SJCRH30 (cell line): ENCODE data around the gene GRID2. TPM values are rescaled to one million over a fixed set of nuclear protein-coding genes. Genes with fewer than 3 reads are reported as not detected.
"Not testable (repeated sequence)": the region's sequence is repeated elsewhere in the genome, so short reads cannot be mapped to it uniquely, and the experiment has no call there.

Source experiments
- DNase-seq, 2 experiments: peaks; one replicate each; pipeline ENCODE4 v3.0.0-alpha.2; 2015 to 2020
- H3K27ac ChIP-seq: fragments of 250-450 bp; sonication (Bioruptor Pico); 2 replicates; pipeline ENCODE4 v1.5.1; 2020; ENCODE audit warnings: mild to moderate bottlenecking, moderate library complexity
- H3K27me3 ChIP-seq: fragments of 250-450 bp; sonication (Bioruptor Pico); 2 replicates; pipeline ENCODE4 v1.5.1; 2020; ENCODE audit warnings: mild to moderate bottlenecking, moderate library complexity
- H3K36me3 ChIP-seq: fragments of 250-450 bp; sonication (Bioruptor Pico); 2 replicates; pipeline ENCODE4 v1.5.1; 2020; ENCODE audit warnings: mild to moderate bottlenecking, moderate library complexity
- H3K4me1 ChIP-seq: fragments of 250-450 bp; sonication (Bioruptor Pico); 2 replicates; pipeline ENCODE4 v1.5.1; 2020; ENCODE audit warnings: mild to moderate bottlenecking, moderate library complexity
- H3K4me3 ChIP-seq: fragments of 250-450 bp; sonication (Bioruptor Pico); 2 replicates; pipeline ENCODE4 v1.5.1; 2020; ENCODE audit warnings: mild to moderate bottlenecking, moderate library complexity
- H3K9me3 ChIP-seq: fragments of 250-450 bp; sonication (Bioruptor Pico); replicated peaks from 2 replicates; pipeline ENCODE4 v1.5.1; 2020; ENCODE audit warnings: mild to moderate bottlenecking, moderate library complexity
- total RNA-seq: library from RNA; depleted of rRNA; stranded (reverse); fragments of >200 nt; shearing (Covaris generic); gene quantifications from 2 replicates; pipeline ENCODE4 v1.2.3, GENCODE V29; 2014

GRID2 gene
- total RNA-seq, 1 experiment from 2014 or later: 0.91 TPM

- not testable (repeated sequence) for H3K36me3 ChIP-seq, DNase-seq, H3K9me3 ChIP-seq, H3K27ac ChIP-seq, H3K4me1 ChIP-seq, H3K27me3 ChIP-seq, H3K4me3 ChIP-seq
Measured at GRCh38 chr4:92271551-92271950, 32.2 kb upstream of the GRID2 start.

GRCh38 chr4:92277057-92277881, 26.5 kb upstream of the GRID2 start:
- DNase-seq, H3K4me3 ChIP-seq, H3K27me3 ChIP-seq, H3K9me3 ChIP-seq, H3K27ac ChIP-seq, H3K36me3 ChIP-seq, H3K4me1 ChIP-seq: not testable (repeated sequence)

DNA sequence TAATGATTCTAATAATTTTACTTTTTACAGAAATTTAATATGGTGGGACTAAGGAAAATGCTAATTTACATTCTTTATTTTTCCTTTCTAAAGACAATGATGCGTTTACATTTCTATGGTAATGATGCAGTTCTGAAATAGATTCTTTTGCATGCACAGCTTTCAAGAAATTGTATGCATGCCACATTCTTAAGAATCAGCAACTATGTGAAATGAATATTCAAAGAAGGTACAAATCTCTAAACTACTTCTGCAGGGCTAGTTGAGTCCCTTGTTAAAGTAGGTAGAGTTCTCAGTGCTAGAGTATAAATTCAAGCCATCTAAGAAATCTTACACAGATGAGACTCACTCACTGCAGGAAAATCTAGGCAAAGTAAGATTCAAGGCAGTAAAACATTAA, 24.5 kb upstream of the GRID2 start:
- DNase-seq: no peak
- Histone ChIP-seq H3K4me3 (no peak overlapping the region), H3K4me1 (no peaks in the 10 kb centered on the region), H3K9me3 (no peaks in the 10 kb centered on the region), H3K36me3 (no peaks in the 10 kb centered on the region), H3K27me3 (no peaks in the 10 kb centered on the region), H3K27ac (no peak overlapping the region)

- Histone ChIP-seq H3K4me1 (no peaks in the 10 kb centered on the region; the same call in 1 of the 2 replicates), H3K27me3 (peaks cover 19% of the 10 kb centered on the region; the same call in 1 of the 2 replicates), H3K27ac (no peak overlapping the region), H3K4me3 (no peak overlapping the region), H3K9me3 (no peaks in the 10 kb centered on the region), H3K36me3 (no peaks in the 10 kb centered on the region)
- DNase-seq: peak in 1 of 2 experiments; percentile 11
Measured at GRCh38 chr4:92299152-92299551, 4.6 kb upstream of the GRID2 start.

GRCh38 chr4:92304121-92304520, 355 bp downstream of the GRID2 start:
- peak overlapping the region; percentile 18; the same call in 1 of the 2 replicates for H3K4me3 ChIP-seq

GRCh38 chr4:92304606-92305005, 840 bp downstream of the GRID2 start:
- peak in 1 of 2 experiments; percentile 26 for DNase-seq
- H3K27me3 ChIP-seq: peaks cover 48% of the 10 kb centered on the region
- no peak overlapping the region; the same call in 1 of the 2 replicates for H3K4me3 ChIP-seq

More at GRCh38 chr4:92304121-92304520, 355 bp downstream of the GRID2 start:
- DNase-seq: peak in 1 of 2 experiments; percentile 13
- Histone ChIP-seq H3K9me3 (no peaks in the 10 kb centered on the region), H3K4me1 (no peaks in the 10 kb centered on the region; the same call in none of the 2 replicates), H3K36me3 (no peaks in the 10 kb centered on the region), H3K27me3 (peaks cover 48% of the 10 kb centered on the region), H3K27ac (no peak overlapping the region)

DNA sequence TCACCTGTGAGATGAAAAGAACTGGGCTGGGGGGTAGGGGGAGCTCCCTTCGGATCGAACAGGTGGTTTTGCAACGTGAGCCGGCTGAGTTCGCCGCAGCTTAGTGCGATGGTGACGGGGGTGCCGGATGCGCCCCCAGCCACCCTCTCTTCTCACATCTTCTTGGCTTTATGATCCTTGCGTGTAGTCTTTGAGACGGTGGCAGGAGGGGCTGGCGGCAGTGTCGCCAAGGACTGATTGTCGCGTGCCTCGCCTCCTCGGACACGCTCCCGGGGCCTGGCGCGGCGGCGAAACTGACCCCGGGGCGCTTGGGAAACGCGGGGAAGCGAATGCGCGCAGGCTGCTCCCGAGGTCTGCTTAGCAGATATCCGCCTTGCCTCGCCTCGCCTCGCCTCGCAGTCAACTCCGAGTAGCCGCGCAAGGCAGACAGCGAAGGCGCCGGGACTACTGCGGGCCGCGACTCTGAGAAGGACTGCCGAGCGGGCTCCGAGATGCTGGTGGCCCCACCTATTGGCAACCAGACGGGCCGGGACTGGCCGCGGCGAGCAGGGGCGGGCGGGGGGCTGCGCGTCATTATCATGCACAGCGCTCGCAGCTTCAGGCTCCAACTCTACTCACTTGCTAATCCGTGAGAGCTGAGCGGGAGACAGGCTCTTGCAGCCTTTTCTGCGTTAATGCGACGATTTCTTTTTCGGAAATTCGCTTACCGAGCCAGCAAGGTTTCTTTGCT, 1.5 kb downstream of the GRID2 start:
- Histone ChIP-seq H3K9me3 (no peaks in the 10 kb centered on the region), H3K4me1 (no peaks in the 10 kb centered on the region; the same call in none of the 2 replicates), H3K36me3 (no peaks in the 10 kb centered on the region), H3K4me3 (peak overlapping the region; percentile 38), H3K27me3 (peaks cover 48% of the 10 kb centered on the region), H3K27ac (no peak overlapping the region)
- DNase-seq: peak; percentile 60 to 61

More at GRCh38 chr4:92304606-92305005, 840 bp downstream of the GRID2 start:
- H3K36me3 ChIP-seq: no peaks in the 10 kb centered on the region
- no peaks in the 10 kb centered on the region for H3K9me3 ChIP-seq
- no peak overlapping the region for H3K27ac ChIP-seq
- H3K4me1 ChIP-seq: no peaks in the 10 kb centered on the region; the same call in none of the 2 replicates

DNA sequence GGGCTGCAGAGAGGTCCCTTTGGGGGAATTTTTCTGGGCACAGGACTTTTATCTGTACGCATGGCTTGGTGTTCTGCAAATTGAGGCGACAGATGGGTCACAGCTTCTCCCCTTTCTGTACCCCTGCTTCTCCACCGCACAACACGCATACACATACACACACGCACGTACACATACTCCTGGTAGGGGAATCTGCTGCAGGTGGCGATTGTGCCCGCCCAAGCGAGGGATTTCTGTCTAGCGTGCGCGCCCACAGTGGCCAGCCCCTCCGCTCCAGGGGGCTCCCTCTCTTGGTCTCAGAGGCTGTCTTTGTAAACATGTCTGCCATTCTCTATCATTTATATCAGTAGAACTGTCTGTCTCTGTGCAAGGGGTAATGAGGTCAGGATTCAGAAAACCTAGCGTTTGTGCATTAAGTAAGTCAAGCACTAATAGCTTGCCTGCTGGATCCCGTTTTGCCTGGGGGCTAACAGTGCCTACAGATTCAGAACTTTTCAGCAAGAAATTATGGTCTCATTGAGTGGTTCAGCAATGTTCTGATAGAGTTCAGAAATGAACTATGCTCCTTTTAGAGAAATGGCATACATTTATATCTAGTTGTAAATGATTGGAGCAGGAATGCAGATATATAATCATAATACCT, 2.2 kb downstream of the GRID2 start:
- peak in 1 of 2 experiments; percentile 7 for DNase-seq
- no peaks in the 10 kb centered on the region; the same call in none of the 2 replicates for H3K4me1 ChIP-seq
- no peaks in the 10 kb centered on the region for H3K9me3 ChIP-seq
- peak overlapping the region; percentile 38 for H3K4me3 ChIP-seq
- no peaks in the 10 kb centered on the region for H3K36me3 ChIP-seq
- H3K27me3 ChIP-seq: peaks cover 48% of the 10 kb centered on the region
- H3K27ac ChIP-seq: no peak overlapping the region

- Histone ChIP-seq H3K4me3 (no peak overlapping the region), H3K36me3 (no peaks in the 10 kb centered on the region), H3K4me1 (no peaks in the 10 kb centered on the region; the same call in none of the 2 replicates), H3K9me3 (no peaks in the 10 kb centered on the region), H3K27ac (no peak overlapping the region), H3K27me3 (peaks cover 42% of the 10 kb centered on the region)
- no peak for DNase-seq
Measured at GRCh38 chr4:92307181-92307580, 3.4 kb downstream of the GRID2 start.

- H3K9me3 ChIP-seq: no peaks in the 10 kb centered on the region
- H3K27me3 ChIP-seq: peaks cover 41% of the 10 kb centered on the region
- no peak overlapping the region for H3K4me3 ChIP-seq
- no peak overlapping the region for H3K27ac ChIP-seq
- no peak for DNase-seq
- no peaks in the 10 kb centered on the region for H3K36me3 ChIP-seq
- H3K4me1 ChIP-seq: no peaks in the 10 kb centered on the region; the same call in none of the 2 replicates
Measured at GRCh38 chr4:92307866-92308265, 4.1 kb downstream of the GRID2 start.

GRCh38 chr4:92317047-92317446, 13.3 kb downstream of the GRID2 start:
- H3K27ac ChIP-seq: no peak overlapping the region
- no peaks in the 10 kb centered on the region for H3K36me3 ChIP-seq
- no peaks in the 10 kb centered on the region for H3K4me1 ChIP-seq
- H3K9me3 ChIP-seq: no peaks in the 10 kb centered on the region
- no peaks in the 10 kb centered on the region; the same call in 1 of the 2 replicates for H3K27me3 ChIP-seq
- no peak overlapping the region for H3K4me3 ChIP-seq
- DNase-seq: no peak

DNA sequence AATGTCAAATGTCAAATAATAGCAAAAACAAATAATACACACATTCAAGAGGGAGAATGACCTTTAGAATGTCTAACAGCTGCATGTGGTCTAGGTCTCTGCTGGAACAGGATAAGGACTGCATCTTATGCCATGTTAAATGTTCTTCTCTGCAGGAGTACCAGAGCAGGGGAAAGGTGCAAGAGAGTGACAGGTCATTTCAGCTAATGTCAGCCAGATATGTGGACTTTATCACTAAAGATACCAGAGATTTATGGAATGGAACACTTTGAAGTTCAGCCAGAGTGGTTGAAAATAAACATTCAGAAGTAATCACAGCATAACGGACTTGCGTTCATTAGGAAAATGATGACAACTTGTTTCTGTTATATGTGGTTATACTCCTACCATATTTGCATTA, 24.3 kb downstream of the GRID2 start:
- Histone ChIP-seq H3K27me3 (no peaks in the 10 kb centered on the region), H3K36me3 (no peaks in the 10 kb centered on the region), H3K4me3 (no peak overlapping the region), H3K27ac (no peak overlapping the region), H3K4me1 (no peaks in the 10 kb centered on the region), H3K9me3 (no peaks in the 10 kb centered on the region)
- no peak for DNase-seq

DNA sequence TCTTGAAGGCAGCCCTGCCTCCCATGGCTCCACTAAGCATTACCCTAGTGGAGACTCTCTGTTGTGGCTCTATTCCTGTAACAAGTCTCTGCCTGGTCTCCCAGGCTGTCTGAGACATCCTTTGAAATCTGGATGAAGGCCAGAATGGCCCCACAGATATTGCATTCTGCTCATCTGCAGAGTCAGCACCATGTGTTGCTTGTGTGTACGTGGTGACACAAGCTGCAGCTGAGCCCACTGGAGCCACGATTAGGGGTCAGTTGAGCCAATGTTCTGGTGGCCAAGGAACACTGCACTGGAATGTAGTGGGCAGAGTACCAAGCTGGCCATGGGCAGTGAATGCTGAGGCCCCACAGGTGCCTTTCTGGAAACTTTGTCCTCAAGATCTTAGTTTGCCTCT, 29.2 kb downstream of the GRID2 start:
- no peak overlapping the region for H3K4me3 ChIP-seq
- no peak overlapping the region for H3K27ac ChIP-seq
- no peaks in the 10 kb centered on the region for H3K27me3 ChIP-seq
- DNase-seq: no peak
- H3K4me1 ChIP-seq: no peaks in the 10 kb centered on the region
- no peaks in the 10 kb centered on the region for H3K9me3 ChIP-seq
- H3K36me3 ChIP-seq: no peaks in the 10 kb centered on the region

DNA sequence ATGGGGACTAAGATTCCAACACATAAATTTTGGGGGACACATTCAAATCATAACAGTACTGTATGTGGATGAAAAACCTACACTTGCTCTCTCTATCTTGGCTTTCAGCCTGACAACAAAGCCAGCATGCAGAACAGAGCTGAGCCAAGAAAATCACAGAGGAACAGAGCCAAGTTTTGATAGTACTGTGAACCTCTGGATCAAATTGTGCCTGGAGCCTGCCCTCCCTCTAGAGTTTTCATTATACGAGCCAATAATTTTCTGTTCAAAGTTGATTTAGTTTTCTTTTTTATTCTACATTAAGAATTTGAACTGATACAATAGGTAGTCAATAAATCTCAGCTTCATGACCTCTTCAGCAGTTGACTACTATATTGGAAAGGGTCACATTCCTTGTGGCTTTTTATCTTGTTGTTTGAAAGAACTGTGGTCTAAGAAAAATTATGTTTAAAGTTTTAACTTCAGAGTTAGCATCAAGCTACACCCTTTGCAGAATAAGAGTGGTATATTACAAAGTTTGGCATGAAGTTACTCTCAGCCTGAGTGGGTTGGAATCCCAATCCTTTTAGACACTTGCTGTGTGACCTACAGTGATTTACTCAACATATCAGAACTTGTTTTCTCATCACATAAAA, 31.1 kb downstream of the GRID2 start:
- Histone ChIP-seq H3K9me3 (no peaks in the 10 kb centered on the region), H3K4me1 (no peaks in the 10 kb centered on the region)

More for the DNA sequence above, 31.1 kb downstream of the GRID2 start:
- DNase-seq: no peak
- no peaks in the 10 kb centered on the region for H3K27me3 ChIP-seq
- H3K27ac ChIP-seq: no peak overlapping the region
- H3K4me3 ChIP-seq: no peak overlapping the region
- H3K36me3 ChIP-seq: no peaks in the 10 kb centered on the region
